Lower lobe of right lung (tissue), 2 donors: Measurements from ENCODE around the gene TNF. TPM values are rescaled to one million over a fixed set of nuclear protein-coding genes. Genes with fewer than 3 reads are reported as not detected.

Experiments used
- ATAC-seq, 2 donors: fragments of 200-7000 bp; cut with Tn5 transposase; one replicate each; pipeline ENCODE4 v1.9.1; 2020 to 2022; ENCODE audit warnings: mild to moderate bottlenecking in 2 of 2, moderate library complexity in 2 of 2
- DNase-seq: peaks from one replicate; pipeline ENCODE4 v3.0.0-alpha.2; 2020
- H3K27ac ChIP-seq: fragments of 200-600 bp; one replicate; pipeline ENCODE4 v1.8.0; 2022
- H3K27me3 ChIP-seq: fragments of 200-600 bp; one replicate; pipeline ENCODE4 v1.8.0; 2022; ENCODE audit warnings: low read depth
- H3K36me3 ChIP-seq: fragments of 200-600 bp; one replicate; pipeline ENCODE4 v1.8.0; 2022; ENCODE audit warnings: mild to moderate bottlenecking
- H3K4me1 ChIP-seq: fragments of 200-600 bp; one replicate; pipeline ENCODE4 v1.8.0; 2022
- H3K4me3 ChIP-seq: fragments of 200-600 bp; one replicate; pipeline ENCODE4 v1.8.0; 2022; ENCODE audit warnings: mild to moderate bottlenecking
- H3K9me3 ChIP-seq: fragments of 200-600 bp; one replicate; pipeline ENCODE4 v1.8.0; 2022
- CTCF ChIP-seq: fragments of 200-600 bp; IDR thresholded peaks from one replicate; pipeline ENCODE4 v1.8.0; 2022; ENCODE audit warnings: antibody characterized with exemption, mild to moderate bottlenecking
- intact Hi-C: fragments of 100-400 bp; cut with DNase I; formaldehyde crosslinking; loops from one replicate; pipeline ENCODE4 v1.11.0; 2022
- total RNA-seq: library from RNA; stranded (reverse); fragmentation: NEBNext Ultra II Directional; extraction: Animal tissue kit (Norgen Biotek cat#: 25700); gene quantifications from one replicate; pipeline ENCODE4 v1.2.1, GENCODE V29; 2021
- donor health status: DM: no; HTN: yes; CAD: no; lungs with severe emphysema.

The TNF gene
- total RNA-seq, 1 donor from 2014 or later, result 4.5 TPM

DNA sequence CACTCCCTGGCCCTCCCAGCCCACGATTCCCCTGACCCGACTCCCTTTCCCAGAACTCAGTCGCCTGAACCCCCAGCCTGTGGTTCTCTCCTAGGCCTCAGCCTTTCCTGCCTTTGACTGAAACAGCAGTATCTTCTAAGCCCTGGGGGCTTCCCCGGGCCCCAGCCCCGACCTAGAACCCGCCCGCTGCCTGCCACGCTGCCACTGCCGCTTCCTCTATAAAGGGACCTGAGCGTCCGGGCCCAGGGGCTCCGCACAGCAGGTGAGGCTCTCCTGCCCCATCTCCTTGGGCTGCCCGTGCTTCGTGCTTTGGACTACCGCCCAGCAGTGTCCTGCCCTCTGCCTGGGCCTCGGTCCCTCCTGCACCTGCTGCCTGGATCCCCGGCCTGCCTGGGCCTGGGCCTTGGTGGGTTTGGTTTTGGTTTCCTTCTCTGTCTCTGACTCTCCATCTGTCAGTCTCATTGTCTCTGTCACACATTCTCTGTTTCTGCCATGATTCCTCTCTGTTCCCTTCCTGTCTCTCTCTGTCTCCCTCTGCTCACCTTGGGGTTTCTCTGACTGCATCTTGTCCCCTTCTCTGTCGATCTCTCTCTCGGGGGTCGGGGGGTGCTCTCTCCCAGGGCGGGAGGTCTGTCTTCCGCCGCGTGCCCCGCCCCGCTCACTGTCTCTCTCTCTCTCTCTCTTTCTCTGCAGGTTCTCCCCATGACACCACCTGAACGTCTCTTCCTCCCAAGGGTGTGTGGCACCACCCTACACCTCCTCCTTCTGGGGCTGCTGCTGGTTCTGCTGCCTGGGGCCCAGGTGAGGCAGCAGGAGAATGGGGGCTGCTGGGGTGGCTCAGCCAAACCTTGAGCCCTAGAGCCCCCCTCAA is 3.1 kb upstream of the TNF start, which contains the start of gene LTA:
TSS of gene LTA (plus strand) at position 249 of the 871 bp plus-strand sequence. CDS start at position 703, 454 bp downstream.
- Histone ChIP-seq H3K27me3 (no peaks in the 10 kb centered on the region), H3K4me1 (peaks cover 16% of the 10 kb centered on the region), H3K4me3 (peak within 1 kb of the TSS; percentile 31), H3K36me3 (no peaks in the 10 kb centered on the region), H3K27ac (peak within 1 kb of the TSS; percentile 36), H3K9me3 (no peaks in the 10 kb centered on the region)
- ATAC-seq (peak in 1 of 2 donors; percentile 13), DNase-seq (no peak)
- intact Hi-C loops, result no loop called here
- no peak for TF ChIP-seq CTCF

- ATAC-seq (no peak), DNase-seq (no peak)
- Histone ChIP-seq H3K27ac (no peak overlapping the region), H3K4me3 (no peak overlapping the region), H3K4me1 (peaks cover 15% of the 10 kb centered on the region), H3K36me3 (no peaks in the 10 kb centered on the region), H3K27me3 (no peaks in the 10 kb centered on the region), H3K9me3 (no peaks in the 10 kb centered on the region)
- intact Hi-C loops, result no loop called here
- TF ChIP-seq CTCF, result no peak
These were observed 1.9 kb upstream of the TNF start for GRCh38 chr6:31573239-31574105.

DNA sequence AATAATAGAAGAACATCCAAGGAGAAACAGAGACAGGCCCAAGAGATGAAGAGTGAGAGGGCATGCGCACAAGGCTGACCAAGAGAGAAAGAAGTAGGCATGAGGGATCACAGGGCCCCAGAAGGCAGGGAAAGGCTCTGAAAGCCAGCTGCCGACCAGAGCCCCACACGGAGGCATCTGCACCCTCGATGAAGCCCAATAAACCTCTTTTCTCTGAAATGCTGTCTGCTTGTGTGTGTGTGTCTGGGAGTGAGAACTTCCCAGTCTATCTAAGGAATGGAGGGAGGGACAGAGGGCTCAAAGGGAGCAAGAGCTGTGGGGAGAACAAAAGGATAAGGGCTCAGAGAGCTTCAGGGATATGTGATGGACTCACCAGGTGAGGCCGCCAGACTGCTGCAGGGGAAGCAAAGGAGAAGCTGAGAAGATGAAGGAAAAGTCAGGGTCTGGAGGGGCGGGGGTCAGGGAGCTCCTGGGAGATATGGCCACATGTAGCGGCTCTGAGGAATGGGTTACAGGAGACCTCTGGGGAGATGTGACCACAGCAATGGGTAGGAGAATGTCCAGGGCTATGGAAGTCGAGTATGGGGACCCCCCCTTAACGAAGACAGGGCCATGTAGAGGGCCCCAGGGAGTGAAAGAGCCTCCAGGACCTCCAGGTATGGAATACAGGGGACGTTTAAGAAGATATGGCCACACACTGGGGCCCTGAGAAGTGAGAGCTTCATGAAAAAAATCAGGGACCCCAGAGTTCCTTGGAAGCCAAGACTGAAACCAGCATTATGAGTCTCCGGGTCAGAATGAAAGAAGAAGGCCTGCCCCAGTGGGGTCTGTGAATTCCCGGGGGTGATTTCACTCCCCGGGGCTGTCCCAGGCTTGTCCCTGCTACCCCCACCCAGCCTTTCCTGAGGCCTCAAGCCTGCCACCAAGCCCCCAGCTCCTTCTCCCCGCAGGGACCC is 981 bp upstream of the TNF start:
- TF ChIP-seq CTCF, result no peak
- ATAC-seq, result no peak
- peaks cover 9% of the 10 kb centered on the region for H3K4me1 ChIP-seq
- no peaks in the 10 kb centered on the region for H3K9me3 ChIP-seq
- no peak overlapping the region for H3K27ac ChIP-seq
- no peak for DNase-seq
- no peaks in the 10 kb centered on the region for H3K36me3 ChIP-seq
- intact Hi-C loops, result no loop called here
- H3K27me3 ChIP-seq, result no peaks in the 10 kb centered on the region
- H3K4me3 ChIP-seq, result no peak overlapping the region

- Histone ChIP-seq H3K4me3 (peak overlapping the region; percentile 53), H3K36me3 (no peaks in the 10 kb centered on the region), H3K27me3 (no peaks in the 10 kb centered on the region), H3K4me1 (peaks cover 17% of the 10 kb centered on the region), H3K27ac (peak overlapping the region; percentile 61), H3K9me3 (no peaks in the 10 kb centered on the region)
- TF ChIP-seq CTCF, result no peak
- ATAC-seq (no peak), DNase-seq (no peak)
- intact Hi-C loops, result no loop called here
These were observed 754 bp downstream of the TNF start for GRCh38 chr6:31575952-31576685.
